HCT116 (cell line): ENCODE measurements around the gene CDH11.

Experiments used
- POLR2AphosphoS5 ChIP-seq: IDR thresholded peaks from 2 replicates; pipeline ENCODE4 v1.6.1; 2011; ENCODE audit warnings: mild to moderate bottlenecking, low read depth, low read length, moderate library complexity
- ZFX ChIP-seq: fragments of 450-650 bp; IDR thresholded peaks from 2 replicates; pipeline ENCODE4 v1.6.1; 2017
- TF ChIP-seq, protein P1 (sequence below), 3 experiments: fragments of 200-600 bp in 1 of 3; sonication (generic) in 1 of 3; IDR thresholded peaks in 2 of 3; conservative IDR thresholded peaks in 1 of 3; 2 replicates each; pipeline ENCODE4 v1.5.1; 2012 to 2017; ENCODE audit warnings: low read depth in 2 of 3, low read length in 2 of 3, antibody characterized with exemption in 1 of 3, borderline replicate concordance in 1 of 3, control low read depth in 1 of 3, mild to moderate bottlenecking in 1 of 3, mixed read lengths in 1 of 3, mixed run types in 1 of 3, moderate library complexity in 1 of 3; ENCODE audit not compliant: insufficient read depth in 1 of 3
- TF ChIP-seq, protein P2 (sequence below): IDR thresholded peaks from 2 replicates; pipeline ENCODE4 v1.6.1; 2012; ENCODE audit warnings: low read depth

DNA sequence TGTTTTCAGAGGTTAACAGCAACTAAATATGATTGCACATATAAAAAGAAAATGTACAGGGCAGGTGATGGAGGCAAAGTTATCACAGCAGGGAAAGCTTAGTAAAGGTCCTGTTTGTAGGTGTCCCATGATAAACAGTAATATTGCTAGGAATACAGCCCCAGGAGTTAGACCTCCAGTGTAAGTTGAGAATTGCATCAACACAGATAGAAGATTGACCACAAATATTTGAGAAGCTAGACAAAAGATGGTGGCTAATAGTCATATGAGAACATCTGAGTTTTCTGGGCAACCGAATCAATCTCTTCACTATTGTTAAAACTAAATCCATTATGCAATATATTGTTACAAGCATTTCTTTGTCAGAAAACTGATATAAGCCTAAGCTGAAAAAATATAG, 152.6 kb downstream of the CDH11 start:
- TF ChIP-seq, protein P1, sequence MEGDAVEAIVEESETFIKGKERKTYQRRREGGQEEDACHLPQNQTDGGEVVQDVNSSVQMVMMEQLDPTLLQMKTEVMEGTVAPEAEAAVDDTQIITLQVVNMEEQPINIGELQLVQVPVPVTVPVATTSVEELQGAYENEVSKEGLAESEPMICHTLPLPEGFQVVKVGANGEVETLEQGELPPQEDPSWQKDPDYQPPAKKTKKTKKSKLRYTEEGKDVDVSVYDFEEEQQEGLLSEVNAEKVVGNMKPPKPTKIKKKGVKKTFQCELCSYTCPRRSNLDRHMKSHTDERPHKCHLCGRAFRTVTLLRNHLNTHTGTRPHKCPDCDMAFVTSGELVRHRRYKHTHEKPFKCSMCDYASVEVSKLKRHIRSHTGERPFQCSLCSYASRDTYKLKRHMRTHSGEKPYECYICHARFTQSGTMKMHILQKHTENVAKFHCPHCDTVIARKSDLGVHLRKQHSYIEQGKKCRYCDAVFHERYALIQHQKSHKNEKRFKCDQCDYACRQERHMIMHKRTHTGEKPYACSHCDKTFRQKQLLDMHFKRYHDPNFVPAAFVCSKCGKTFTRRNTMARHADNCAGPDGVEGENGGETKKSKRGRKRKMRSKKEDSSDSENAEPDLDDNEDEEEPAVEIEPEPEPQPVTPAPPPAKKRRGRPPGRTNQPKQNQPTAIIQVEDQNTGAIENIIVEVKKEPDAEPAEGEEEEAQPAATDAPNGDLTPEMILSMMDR (IDR thresholded peaks at IDR 0.05 in 2 of 3, conservative IDR thresholded peaks at IDR 0.05 in 1 of 3; ENCODE audit: borderline replicate concordance in 1 of 3, insufficient read depth in 1 of 3, low read depth in 2 of 3, low read length in 2 of 3): no peak
- TF ChIP-seq POLR2AphosphoS5 (no peak), ZFX (no peak)
- TF ChIP-seq, protein P2, sequence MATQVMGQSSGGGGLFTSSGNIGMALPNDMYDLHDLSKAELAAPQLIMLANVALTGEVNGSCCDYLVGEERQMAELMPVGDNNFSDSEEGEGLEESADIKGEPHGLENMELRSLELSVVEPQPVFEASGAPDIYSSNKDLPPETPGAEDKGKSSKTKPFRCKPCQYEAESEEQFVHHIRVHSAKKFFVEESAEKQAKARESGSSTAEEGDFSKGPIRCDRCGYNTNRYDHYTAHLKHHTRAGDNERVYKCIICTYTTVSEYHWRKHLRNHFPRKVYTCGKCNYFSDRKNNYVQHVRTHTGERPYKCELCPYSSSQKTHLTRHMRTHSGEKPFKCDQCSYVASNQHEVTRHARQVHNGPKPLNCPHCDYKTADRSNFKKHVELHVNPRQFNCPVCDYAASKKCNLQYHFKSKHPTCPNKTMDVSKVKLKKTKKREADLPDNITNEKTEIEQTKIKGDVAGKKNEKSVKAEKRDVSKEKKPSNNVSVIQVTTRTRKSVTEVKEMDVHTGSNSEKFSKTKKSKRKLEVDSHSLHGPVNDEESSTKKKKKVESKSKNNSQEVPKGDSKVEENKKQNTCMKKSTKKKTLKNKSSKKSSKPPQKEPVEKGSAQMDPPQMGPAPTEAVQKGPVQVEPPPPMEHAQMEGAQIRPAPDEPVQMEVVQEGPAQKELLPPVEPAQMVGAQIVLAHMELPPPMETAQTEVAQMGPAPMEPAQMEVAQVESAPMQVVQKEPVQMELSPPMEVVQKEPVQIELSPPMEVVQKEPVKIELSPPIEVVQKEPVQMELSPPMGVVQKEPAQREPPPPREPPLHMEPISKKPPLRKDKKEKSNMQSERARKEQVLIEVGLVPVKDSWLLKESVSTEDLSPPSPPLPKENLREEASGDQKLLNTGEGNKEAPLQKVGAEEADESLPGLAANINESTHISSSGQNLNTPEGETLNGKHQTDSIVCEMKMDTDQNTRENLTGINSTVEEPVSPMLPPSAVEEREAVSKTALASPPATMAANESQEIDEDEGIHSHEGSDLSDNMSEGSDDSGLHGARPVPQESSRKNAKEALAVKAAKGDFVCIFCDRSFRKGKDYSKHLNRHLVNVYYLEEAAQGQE: no peak
